HEK293 (cell line): ENCODE results near the gene CYTIP.

Source experiments
- CTCF ChIA-PET: fragments of 350-600 bp; formaldehyde crosslinking; extraction: SDS; loops from one replicate; lab custom pipeline; 2021; ENCODE audit warnings: antibody characterized with exemption; lab: Yijun Ruan, JAX
- POLR2A ChIA-PET: fragments of 300-600 bp; formaldehyde crosslinking; extraction: SDS; loops from one replicate; lab custom pipeline; 2020; ENCODE audit warnings: antibody characterized with exemption, inconsistent platforms; lab: Yijun Ruan, JAX
- H3K27ac ChIP-seq: fragments of 200-500 bp; sonication (Bioruptor generic); 2 replicates; pipeline ENCODE4 v1.5.1; 2014; ENCODE audit warnings: low read depth, low read length, control low read depth, inconsistent platforms; ENCODE audit errors: extremely low read depth
- H3K36me3 ChIP-seq, 2 experiments: fragments of 200-500 bp in 1 of 2; sonication (Bioruptor generic) in 1 of 2; 1 replicate in 1 of 2; 2 replicates in 1 of 2; pipeline ENCODE4 v1.5.1; 2014 to 2017; ENCODE audit warnings: inconsistent platforms in 2 of 2, low read length in 2 of 2; ENCODE audit not compliant: control insufficient read depth in 2 of 2, insufficient read depth in 1 of 2
- H3K4me1 ChIP-seq: fragments of 200-500 bp; sonication (Bioruptor generic); 2 replicates; pipeline ENCODE4 v1.5.1; 2014; ENCODE audit warnings: mild to moderate bottlenecking, low read length, inconsistent platforms; ENCODE audit not compliant: control insufficient read depth, insufficient read depth
- H3K4me3 ChIP-seq: 2 replicates; pipeline ENCODE4 v1.5.1; 2011; ENCODE audit warnings: low read depth, mild to moderate bottlenecking, control low read depth, low read length, moderate library complexity
- H3K9me3 ChIP-seq: fragments of 200-500 bp; sonication (Bioruptor generic); 2 replicates; pipeline ENCODE4 v1.5.1; 2014; ENCODE audit warnings: low read depth, low read length, inconsistent platforms; ENCODE audit not compliant: control insufficient read depth, insufficient read depth
- GFI1B ChIP-seq: fragments of 450-650 bp; formaldehyde crosslinking; IDR thresholded peaks from 2 replicates; pipeline ENCODE4 v1.5.1; 2016; ENCODE audit warnings: missing biosample characterization, missing genetic modification characterization
- HOXD13 ChIP-seq: sonication (generic); formaldehyde crosslinking; IDR thresholded peaks from 2 replicates; pipeline ENCODE4 v1.8.0; 2022; ENCODE audit warnings: missing genetic modification reagents, borderline replicate concordance
- KLF17 ChIP-seq: fragments of 450-650 bp; formaldehyde crosslinking; IDR thresholded peaks from 2 replicates; pipeline ENCODE4 v1.5.1; 2016; ENCODE audit warnings: missing biosample characterization, missing genetic modification characterization
- SCRT2 ChIP-seq: fragments of 450-650 bp; formaldehyde crosslinking; IDR thresholded peaks from 2 replicates; pipeline ENCODE4 v1.5.1; 2016; ENCODE audit warnings: missing biosample characterization, missing genetic modification characterization
- YY1 ChIP-seq: fragments of 450-650 bp; formaldehyde crosslinking; IDR thresholded peaks from 2 replicates; pipeline ENCODE4 v1.5.1; 2018; ENCODE audit warnings: missing biosample characterization, missing genetic modification characterization
- ZBTB44 ChIP-seq: fragments of 450-650 bp; IDR thresholded peaks from 2 replicates; pipeline ENCODE4 v1.5.1; 2018; ENCODE audit warnings: missing biosample characterization, mild to moderate bottlenecking, missing genetic modification characterization
- ZBTB48 ChIP-seq: fragments of 450-650 bp; formaldehyde crosslinking; IDR thresholded peaks from 2 replicates; pipeline ENCODE4 v1.5.1; 2016; ENCODE audit warnings: missing biosample characterization, missing genetic modification characterization
- ZNF10 ChIP-seq: fragments of 450-650 bp; formaldehyde crosslinking; IDR thresholded peaks from 2 replicates; pipeline ENCODE4 v1.5.1; 2017; ENCODE audit warnings: missing biosample characterization, missing genetic modification characterization
- ZNF121 ChIP-seq: fragments of 450-650 bp; formaldehyde crosslinking; IDR thresholded peaks from 2 replicates; pipeline ENCODE4 v1.5.1; 2016; ENCODE audit warnings: missing biosample characterization, missing genetic modification characterization
- ZNF157 ChIP-seq: fragments of 450-650 bp; formaldehyde crosslinking; IDR thresholded peaks from 2 replicates; pipeline ENCODE4 v1.5.1; 2016; ENCODE audit warnings: missing biosample characterization, missing genetic modification characterization
- ZNF16 ChIP-seq: fragments of 450-650 bp; formaldehyde crosslinking; IDR thresholded peaks from 2 replicates; pipeline ENCODE4 v1.5.1; 2016; ENCODE audit warnings: low read depth, missing biosample characterization, missing genetic modification characterization
- ZNF23 ChIP-seq: fragments of 450-650 bp; formaldehyde crosslinking; IDR thresholded peaks from 2 replicates; pipeline ENCODE4 v1.5.1; 2016; ENCODE audit warnings: missing biosample characterization, missing genetic modification characterization, borderline replicate concordance
- ZNF24 ChIP-seq: fragments of 450-650 bp; formaldehyde crosslinking; IDR thresholded peaks from 2 replicates; pipeline ENCODE4 v1.5.1; 2016; ENCODE audit warnings: missing biosample characterization, missing genetic modification characterization
- ZNF248 ChIP-seq: fragments of 450-650 bp; formaldehyde crosslinking; IDR thresholded peaks from 2 replicates; pipeline ENCODE4 v1.5.1; 2017; ENCODE audit warnings: missing biosample characterization, missing genetic modification characterization
- ZNF274 ChIP-seq, 2 experiments: fragments of 200-500 bp in 1 of 2; fragments of 450-650 bp in 1 of 2; sonication (Bioruptor generic) in 1 of 2; formaldehyde crosslinking in 1 of 2; IDR thresholded peaks; 2 replicates each; pipeline versions ENCODE4 v1.5.1 to v1.6.1; 2014 to 2016; ENCODE audit warnings: borderline replicate concordance in 1 of 2, inconsistent platforms in 1 of 2, low read length in 1 of 2, missing biosample characterization in 1 of 2, missing genetic modification characterization in 1 of 2
- ZNF404 ChIP-seq: fragments of 450-650 bp; formaldehyde crosslinking; IDR thresholded peaks from 2 replicates; pipeline ENCODE4 v1.5.1; 2017; ENCODE audit warnings: missing biosample characterization, missing genetic modification characterization
- ZNF416 ChIP-seq: fragments of 450-650 bp; formaldehyde crosslinking; IDR thresholded peaks from 2 replicates; pipeline ENCODE4 v1.5.1; 2016; ENCODE audit warnings: missing biosample characterization, missing genetic modification characterization
- ZNF423 ChIP-seq: fragments of 450-650 bp; formaldehyde crosslinking; IDR thresholded peaks from 2 replicates; pipeline ENCODE4 v1.5.1; 2016; ENCODE audit warnings: missing biosample characterization, missing genetic modification characterization
- ZNF514 ChIP-seq: fragments of 450-650 bp; formaldehyde crosslinking; IDR thresholded peaks from 2 replicates; pipeline ENCODE4 v1.5.1; 2016; ENCODE audit warnings: missing biosample characterization, missing genetic modification characterization
- ZNF544 ChIP-seq: fragments of 450-650 bp; formaldehyde crosslinking; IDR thresholded peaks from 2 replicates; pipeline ENCODE4 v1.5.0; 2017; ENCODE audit warnings: missing biosample characterization, missing genetic modification characterization
- ZNF560 ChIP-seq: fragments of 450-650 bp; formaldehyde crosslinking; IDR thresholded peaks from 2 replicates; pipeline ENCODE4 v1.5.1; 2017; ENCODE audit warnings: missing biosample characterization, missing genetic modification characterization, borderline replicate concordance
- ZNF621 ChIP-seq: fragments of 450-650 bp; formaldehyde crosslinking; IDR thresholded peaks from 2 replicates; pipeline ENCODE4 v1.5.1; 2017; ENCODE audit warnings: missing biosample characterization, missing genetic modification characterization
- ZNF768 ChIP-seq: fragments of 450-650 bp; formaldehyde crosslinking; IDR thresholded peaks from 2 replicates; pipeline ENCODE4 v1.5.1; 2018; ENCODE audit warnings: missing biosample characterization, mild to moderate bottlenecking, missing genetic modification characterization
- ZSCAN16 ChIP-seq: fragments of 450-650 bp; formaldehyde crosslinking; IDR thresholded peaks from 2 replicates; pipeline ENCODE4 v1.5.1; 2016; ENCODE audit warnings: missing biosample characterization, missing genetic modification characterization
- ZSCAN5A ChIP-seq: fragments of 450-650 bp; formaldehyde crosslinking; IDR thresholded peaks from 2 replicates; pipeline ENCODE4 v1.5.1; 2016; ENCODE audit warnings: missing biosample characterization, missing genetic modification characterization

CYTIP gene

GRCh38 chr2:157440404-157441071 lies 3.4 kb downstream of the CYTIP start:
- Histone ChIP-seq H3K4me3 (no peak overlapping the region), H3K27ac (no peak overlapping the region), H3K4me1 (no peaks in the 10 kb centered on the region), H3K36me3 (no peaks in the 10 kb centered on the region), H3K9me3 (no peaks in the 10 kb centered on the region)
- ChIA-PET POLR2A (no interaction called here), CTCF (interaction anchor here (1.7 kb wide), 1 partner anchor 113 kb away, joined by 4 read pairs; no protein-coding TSS in a partner anchor)
- TF ChIP-seq ZNF514 (no peak), SCRT2 (tag by site-specific recombination) (no peak), KLF17 (tag by site-specific recombination) (no peak), ZNF10 (no peak), ZNF248 (no peak), GFI1B (tag by site-specific recombination) (no peak), YY1 (tag by site-specific recombination) (no peak), ZNF24 (tag by site-specific recombination) (no peak), ZNF768 (tag by site-specific recombination) (no peak), ZNF621 (tag by site-specific recombination) (no peak), ZNF423 (tag by site-specific recombination) (no peak), ZNF544 (tag by site-specific recombination) (no peak)

- no peak overlapping the region for H3K27ac ChIP-seq
- no peaks in the 10 kb centered on the region for H3K4me1 ChIP-seq
- no peak overlapping the region for H3K4me3 ChIP-seq
- no peaks in the 10 kb centered on the region for H3K36me3 ChIP-seq
- H3K9me3 ChIP-seq: no peaks in the 10 kb centered on the region
- POLR2A ChIA-PET: no interaction called here
- CTCF ChIA-PET: interaction anchor here (2.0 kb wide), 1 partner anchor 112 kb away, joined by 4 read pairs; no protein-coding TSS in a partner anchor
- no peak for TF ChIP-seq ZNF416 (tag by site-specific recombination)
- TF ChIP-seq ZBTB44 (tag by site-specific recombination): no peak
- no peak for TF ChIP-seq ZNF560
- no peak for TF ChIP-seq ZSCAN16 (tag by site-specific recombination)
- no peak for TF ChIP-seq ZNF274 (IDR thresholded peaks at IDR 0.05; ENCODE audit: low read length)
- no peak for TF ChIP-seq ZNF274 (tag by site-specific recombination; IDR thresholded peaks at IDR 0.05; ENCODE audit: borderline replicate concordance)
- TF ChIP-seq ZNF16: no peak
- TF ChIP-seq ZNF121 (tag by site-specific recombination): no peak
- TF ChIP-seq HOXD13: no peak
- TF ChIP-seq ZNF404 (tag by site-specific recombination): no peak
- TF ChIP-seq ZBTB48 (tag by site-specific recombination): no peak
- no peak for TF ChIP-seq ZNF23 (tag by site-specific recombination)
- TF ChIP-seq ZNF157: no peak
- no peak for TF ChIP-seq ZSCAN5A
Measured at GRCh38 chr2:157439824-157440186, 4.1 kb downstream of the CYTIP start.
